SK-N-SH treated with all-trans-retinoic acid at 6 μM for 48 hours (cell line): ENCODE measurements around the gene LAMA5.

Experiments used
- ARNTL ChIP-seq: fragments of 450-650 bp; formaldehyde crosslinking; IDR thresholded peaks from 2 replicates; pipeline ENCODE4 v1.5.0; 2020; ENCODE audit warnings: low read depth, mild to moderate bottlenecking, moderate library complexity, borderline replicate concordance
- BACH2 ChIP-seq: fragments of 250-450 bp; sonication (Bioruptor Pico); IDR thresholded peaks from 2 replicates; pipeline ENCODE4 v1.9.0; 2021; ENCODE audit warnings: mild to moderate bottlenecking, borderline replicate concordance
- CREB5 ChIP-seq: fragments of 250-450 bp; sonication (Bioruptor Pico); IDR thresholded peaks from 2 replicates; pipeline ENCODE4 v1.5.1; 2020; ENCODE audit warnings: low read depth, mild to moderate bottlenecking, moderate library complexity
- CSDC2 ChIP-seq: fragments of 250-450 bp; sonication (Bioruptor Pico); IDR thresholded peaks from 2 replicates; pipeline ENCODE4 v1.5.0; 2020; ENCODE audit warnings: mild to moderate bottlenecking, moderate library complexity
- ESRRG ChIP-seq: fragments of 250-450 bp; sonication (Bioruptor Pico); IDR thresholded peaks from 2 replicates; pipeline ENCODE4 v1.6.1; 2021; ENCODE audit warnings: mild to moderate bottlenecking
- GLIS3 ChIP-seq: fragments of 250-450 bp; sonication (Bioruptor Pico); IDR thresholded peaks from 2 replicates; pipeline ENCODE4 v1.5.0; 2020; ENCODE audit warnings: mild to moderate bottlenecking, moderate library complexity
- PPARA ChIP-seq: fragments of 250-450 bp; sonication (Bioruptor Pico); IDR thresholded peaks from 2 replicates; pipeline ENCODE4 v1.5.0; 2020; ENCODE audit warnings: mild to moderate bottlenecking, borderline replicate concordance
- RARB ChIP-seq: fragments of 250-450 bp; sonication (Bioruptor Pico); IDR thresholded peaks from 2 replicates; pipeline ENCODE4 v1.8.0; 2021; ENCODE audit warnings: mild to moderate bottlenecking, moderate library complexity
- TCF4 ChIP-seq: fragments of 250-450 bp; sonication (Bioruptor Pico); IDR thresholded peaks from 2 replicates; pipeline ENCODE4 v1.8.0; 2021; ENCODE audit warnings: mild to moderate bottlenecking, moderate library complexity, borderline replicate concordance
- TSHZ2 ChIP-seq: fragments of 250-450 bp; sonication (Bioruptor Pico); IDR thresholded peaks from 2 replicates; pipeline ENCODE4 v1.5.0; 2020; ENCODE audit warnings: mild to moderate bottlenecking, moderate library complexity
- ZFP3 ChIP-seq: fragments of 250-450 bp; sonication (Bioruptor Pico); IDR thresholded peaks from 2 replicates; pipeline ENCODE4 v1.5.0; 2020; ENCODE audit warnings: mild to moderate bottlenecking, moderate library complexity
- ZNF565 ChIP-seq: fragments of 450-650 bp; formaldehyde crosslinking; conservative IDR thresholded peaks from 2 replicates; pipeline ENCODE4 v1.5.0; 2020; ENCODE audit warnings: low read depth, mild to moderate bottlenecking, moderate library complexity

DNA sequence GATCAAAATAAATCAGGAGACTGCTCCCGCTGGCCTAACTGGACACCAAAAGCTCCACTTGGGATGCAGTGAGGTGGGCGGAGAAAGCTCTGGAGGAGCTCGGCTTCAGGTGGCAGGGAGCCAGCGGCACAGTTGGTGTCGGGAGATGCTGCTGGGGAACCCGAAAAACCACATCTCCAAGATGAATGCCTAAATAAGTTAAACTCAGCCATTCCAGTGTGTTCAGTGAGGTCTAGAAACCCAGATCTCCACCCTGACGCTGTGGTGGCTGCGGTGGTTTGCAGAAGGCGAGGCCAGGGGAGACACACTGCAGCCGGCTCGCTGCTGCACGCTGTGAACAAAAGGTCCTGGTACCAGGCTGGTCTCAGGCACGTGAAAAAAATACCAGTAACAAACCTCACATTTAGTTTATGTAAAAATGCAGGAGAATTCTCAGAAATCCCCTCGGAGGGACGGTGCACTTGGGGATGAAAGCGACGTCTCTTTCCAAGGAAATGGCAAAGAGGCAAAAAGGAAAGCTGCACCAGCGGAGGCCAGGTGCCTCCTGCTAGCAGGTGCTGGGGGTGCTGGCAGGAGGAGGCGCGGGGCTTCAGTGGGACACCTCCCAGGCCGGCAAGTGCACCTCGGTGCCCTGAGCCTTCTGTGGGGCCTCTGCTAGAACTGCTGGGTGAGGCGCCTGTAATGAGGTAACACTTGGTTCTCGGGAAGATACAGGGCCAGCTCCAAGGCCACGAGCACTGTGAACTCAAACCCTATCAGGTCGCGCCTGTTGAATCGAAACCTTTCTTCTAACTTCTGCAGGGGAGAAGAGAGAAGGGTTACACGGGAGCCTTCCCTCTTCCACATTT lies 23.4 kb upstream of the LAMA5 start:
- TF ChIP-seq PPARA: no peak
- TF ChIP-seq ZFP3 (CRISPR knock-in tag): no peak
- no peak for TF ChIP-seq CSDC2
- no peak for TF ChIP-seq BACH2 (CRISPR knock-in tag)
- TF ChIP-seq ESRRG (CRISPR knock-in tag): no peak
- TF ChIP-seq TSHZ2 (CRISPR knock-in tag): no peak
- no peak for TF ChIP-seq GLIS3 (CRISPR knock-in tag)
- TF ChIP-seq CREB5: no peak
- no peak for TF ChIP-seq ARNTL (CRISPR knock-in tag)
- TF ChIP-seq ZNF565 (CRISPR knock-in tag): no peak
- TF ChIP-seq RARB (CRISPR knock-in tag): no peak
- TF ChIP-seq TCF4: no peak
